GM23338 (cell line): ENCODE measurements around the gene SEZ6.

Experiments used
- EZH2 ChIP-seq: fragments of 200-600 bp; sonication (generic); IDR thresholded peaks from one replicate; pipeline ENCODE4 v1.8.0; 2017; ENCODE audit warnings: antibody characterized with exemption, mild to moderate bottlenecking, low read depth; ENCODE audit not compliant: unreplicated experiment
- TF ChIP-seq, protein P1 (sequence below), 2 experiments: fragments of 200-600 bp in 1 of 2; sonication (generic) in 1 of 2; conservative IDR thresholded peaks; 2 replicates each; pipeline versions ENCODE4 v1.5.1 to v1.6.1; 2016 to 2017; ENCODE audit warnings: antibody characterized with exemption in 2 of 2, low read depth in 2 of 2, mild to moderate bottlenecking in 2 of 2, moderate library complexity in 1 of 2
- TF ChIP-seq, protein P2 (sequence below): IDR thresholded peaks from one replicate; pipeline ENCODE4 v1.6.1; 2018; ENCODE audit warnings: antibody characterized with exemption; ENCODE audit not compliant: unreplicated experiment

DNA sequence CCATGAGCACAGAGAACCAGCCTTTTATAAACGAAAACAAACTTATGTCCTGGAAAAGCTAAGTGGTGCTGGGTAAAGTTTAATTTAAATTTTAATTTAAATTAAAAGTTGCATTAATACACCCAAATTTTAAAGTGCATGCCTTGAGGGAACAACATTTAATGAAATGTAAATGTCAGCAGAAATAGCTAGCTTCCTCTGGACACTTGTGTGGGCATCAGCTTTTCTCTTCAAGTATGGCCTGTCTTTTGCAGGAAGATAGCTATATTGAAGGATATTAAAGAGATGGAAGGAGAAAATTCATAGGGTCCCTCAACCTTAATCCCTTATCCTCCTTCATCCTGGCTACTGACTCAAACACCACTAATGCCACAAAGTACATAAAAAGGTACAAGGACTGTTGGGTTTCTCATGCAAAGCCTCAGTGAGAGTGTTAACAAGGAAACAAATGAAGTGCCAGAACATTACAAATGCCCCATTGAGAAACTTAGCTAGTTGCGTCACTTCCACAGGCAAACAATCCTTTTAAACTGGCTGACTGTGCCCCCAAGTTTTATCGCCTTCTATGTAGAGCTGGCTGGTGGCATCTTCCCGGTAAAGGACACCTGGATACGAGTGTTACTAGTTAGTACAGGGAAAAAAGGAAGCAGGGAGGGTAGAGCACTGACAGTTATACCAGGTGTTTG, 68.6 kb downstream of the SEZ6 start:
- TF ChIP-seq, protein P1, sequence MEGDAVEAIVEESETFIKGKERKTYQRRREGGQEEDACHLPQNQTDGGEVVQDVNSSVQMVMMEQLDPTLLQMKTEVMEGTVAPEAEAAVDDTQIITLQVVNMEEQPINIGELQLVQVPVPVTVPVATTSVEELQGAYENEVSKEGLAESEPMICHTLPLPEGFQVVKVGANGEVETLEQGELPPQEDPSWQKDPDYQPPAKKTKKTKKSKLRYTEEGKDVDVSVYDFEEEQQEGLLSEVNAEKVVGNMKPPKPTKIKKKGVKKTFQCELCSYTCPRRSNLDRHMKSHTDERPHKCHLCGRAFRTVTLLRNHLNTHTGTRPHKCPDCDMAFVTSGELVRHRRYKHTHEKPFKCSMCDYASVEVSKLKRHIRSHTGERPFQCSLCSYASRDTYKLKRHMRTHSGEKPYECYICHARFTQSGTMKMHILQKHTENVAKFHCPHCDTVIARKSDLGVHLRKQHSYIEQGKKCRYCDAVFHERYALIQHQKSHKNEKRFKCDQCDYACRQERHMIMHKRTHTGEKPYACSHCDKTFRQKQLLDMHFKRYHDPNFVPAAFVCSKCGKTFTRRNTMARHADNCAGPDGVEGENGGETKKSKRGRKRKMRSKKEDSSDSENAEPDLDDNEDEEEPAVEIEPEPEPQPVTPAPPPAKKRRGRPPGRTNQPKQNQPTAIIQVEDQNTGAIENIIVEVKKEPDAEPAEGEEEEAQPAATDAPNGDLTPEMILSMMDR (conservative IDR thresholded peaks at IDR 0.05; ENCODE audit: low read depth in 2 of 2) = no peak
- no peak for TF ChIP-seq EZH2
- TF ChIP-seq, protein P2, sequence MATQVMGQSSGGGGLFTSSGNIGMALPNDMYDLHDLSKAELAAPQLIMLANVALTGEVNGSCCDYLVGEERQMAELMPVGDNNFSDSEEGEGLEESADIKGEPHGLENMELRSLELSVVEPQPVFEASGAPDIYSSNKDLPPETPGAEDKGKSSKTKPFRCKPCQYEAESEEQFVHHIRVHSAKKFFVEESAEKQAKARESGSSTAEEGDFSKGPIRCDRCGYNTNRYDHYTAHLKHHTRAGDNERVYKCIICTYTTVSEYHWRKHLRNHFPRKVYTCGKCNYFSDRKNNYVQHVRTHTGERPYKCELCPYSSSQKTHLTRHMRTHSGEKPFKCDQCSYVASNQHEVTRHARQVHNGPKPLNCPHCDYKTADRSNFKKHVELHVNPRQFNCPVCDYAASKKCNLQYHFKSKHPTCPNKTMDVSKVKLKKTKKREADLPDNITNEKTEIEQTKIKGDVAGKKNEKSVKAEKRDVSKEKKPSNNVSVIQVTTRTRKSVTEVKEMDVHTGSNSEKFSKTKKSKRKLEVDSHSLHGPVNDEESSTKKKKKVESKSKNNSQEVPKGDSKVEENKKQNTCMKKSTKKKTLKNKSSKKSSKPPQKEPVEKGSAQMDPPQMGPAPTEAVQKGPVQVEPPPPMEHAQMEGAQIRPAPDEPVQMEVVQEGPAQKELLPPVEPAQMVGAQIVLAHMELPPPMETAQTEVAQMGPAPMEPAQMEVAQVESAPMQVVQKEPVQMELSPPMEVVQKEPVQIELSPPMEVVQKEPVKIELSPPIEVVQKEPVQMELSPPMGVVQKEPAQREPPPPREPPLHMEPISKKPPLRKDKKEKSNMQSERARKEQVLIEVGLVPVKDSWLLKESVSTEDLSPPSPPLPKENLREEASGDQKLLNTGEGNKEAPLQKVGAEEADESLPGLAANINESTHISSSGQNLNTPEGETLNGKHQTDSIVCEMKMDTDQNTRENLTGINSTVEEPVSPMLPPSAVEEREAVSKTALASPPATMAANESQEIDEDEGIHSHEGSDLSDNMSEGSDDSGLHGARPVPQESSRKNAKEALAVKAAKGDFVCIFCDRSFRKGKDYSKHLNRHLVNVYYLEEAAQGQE = no peak
